ENCODE results near the gene ZNF692.

The ZNF692 gene

GRCh38 chr1:248881261-248881660, 22.4 kb upstream of the ZNF692 start:
- DNase-seq (ENCODE audit: low spot score), result no peak

- peak; percentile 70 for DNase-seq (ENCODE audit: low spot score)
These were observed 15.2 kb upstream of the ZNF692 start for GRCh38 chr1:248873993-248874533.

- DNase-seq (ENCODE audit: low spot score), result peak; percentile 87
These were observed 14.6 kb upstream of the ZNF692 start for GRCh38 chr1:248873409-248873992.

GRCh38 chr1:248872752-248873408, 14.0 kb upstream of the ZNF692 start:
- DNase-seq (ENCODE audit: low spot score), result peak; percentile 49

GRCh38 chr1:248871837-248872401, 13.0 kb upstream of the ZNF692 start:
- DNase-seq (ENCODE audit: low spot score), result no peak

GRCh38 chr1:248862998-248863881, 4.4 kb upstream of the ZNF692 start:
- DNase-seq (ENCODE audit: low spot score), result peak; percentile 83

- DNase-seq (ENCODE audit: low spot score), result no peak
These were observed 3.8 kb upstream of the ZNF692 start for GRCh38 chr1:248862695-248862997.

- DNase-seq (ENCODE audit: low spot score), result no peak
These were observed 2.7 kb upstream of the ZNF692 start for GRCh38 chr1:248861616-248862015.

GRCh38 chr1:248860007-248860406, 1.1 kb upstream of the ZNF692 start:
- no peak for DNase-seq (ENCODE audit: low spot score)

GRCh38 chr1:248858096-248858890, 592 bp downstream of the ZNF692 start:
- DNase-seq (ENCODE audit: low spot score), result peak; percentile 82

GRCh38 chr1:248857749-248858095, 1.2 kb downstream of the ZNF692 start:
- no peak for DNase-seq (ENCODE audit: low spot score)

GRCh38 chr1:248857201-248857600, 1.7 kb downstream of the ZNF692 start:
- DNase-seq (ENCODE audit: low spot score), result no peak

GRCh38 chr1:248856176-248856575, 2.7 kb downstream of the ZNF692 start:
- no peak for DNase-seq (ENCODE audit: low spot score)

GRCh38 chr1:248855580-248855979, 3.3 kb downstream of the ZNF692 start:
- no peak for DNase-seq (ENCODE audit: low spot score)

- no peak for DNase-seq (ENCODE audit: low spot score)
These were observed 5.1 kb downstream of the ZNF692 start for GRCh38 chr1:248853663-248854375.

GRCh38 chr1:248852481-248853405, 6.1 kb downstream of the ZNF692 start:
- DNase-seq (ENCODE audit: low spot score), result peak; percentile 78

GRCh38 chr1:248851390-248851789, 7.5 kb downstream of the ZNF692 start:
- no peak for DNase-seq (ENCODE audit: low spot score)

GRCh38 chr1:248850536-248851251, 8.2 kb downstream of the ZNF692 start:
- no peak for DNase-seq (ENCODE audit: low spot score)

- DNase-seq (ENCODE audit: low spot score), result no peak
These were observed 8.8 kb downstream of the ZNF692 start for GRCh38 chr1:248850124-248850523.
